ENCODE results near the gene ADD1.
A peak's percentile ranks its signal among the peaks of the same experiment; 100 is the strongest.
"Not testable (repeated sequence)": the region's sequence is repeated elsewhere in the genome, so short reads cannot be mapped to it uniquely, and the experiment has no call there.

ADD1 gene

DNA sequence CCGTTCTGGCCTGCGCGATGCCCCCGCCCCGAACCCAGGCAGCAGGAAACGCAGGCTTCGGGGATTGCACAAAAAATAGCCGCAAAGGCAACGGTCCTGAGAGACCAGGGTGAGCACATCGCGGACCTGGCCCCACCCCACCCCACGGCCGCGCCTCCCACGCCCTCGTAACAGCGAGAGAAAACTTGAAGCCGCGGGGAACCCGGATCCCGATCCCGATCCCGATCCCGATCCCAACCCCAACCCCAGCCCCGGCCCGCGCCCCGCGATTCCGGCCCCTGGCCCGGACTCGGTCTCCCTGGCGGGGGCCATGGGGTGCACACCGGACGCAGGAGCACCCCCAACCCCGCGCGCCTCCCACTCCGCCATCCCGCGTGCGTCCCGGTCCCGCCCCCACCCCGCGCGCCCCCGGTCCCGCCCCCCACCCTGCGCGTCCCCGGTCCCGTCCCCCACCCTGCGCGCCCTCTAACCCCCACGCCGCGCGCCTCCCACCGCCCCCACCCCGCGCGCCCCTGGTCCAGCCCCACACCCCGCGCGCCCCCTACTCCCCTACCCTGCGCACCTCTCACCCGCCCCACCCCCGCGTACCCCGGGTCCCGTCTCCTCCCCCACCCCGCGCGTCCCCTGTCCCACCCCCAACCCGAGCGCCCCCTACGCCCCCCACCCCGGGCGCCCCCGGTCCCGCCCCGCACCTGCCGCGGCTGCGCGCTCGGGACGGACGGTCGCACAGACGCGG lies 90.6 kb downstream of the ADD1 start:
- no peak for DNase-seq (ENCODE audit: low read depth)

DNA sequence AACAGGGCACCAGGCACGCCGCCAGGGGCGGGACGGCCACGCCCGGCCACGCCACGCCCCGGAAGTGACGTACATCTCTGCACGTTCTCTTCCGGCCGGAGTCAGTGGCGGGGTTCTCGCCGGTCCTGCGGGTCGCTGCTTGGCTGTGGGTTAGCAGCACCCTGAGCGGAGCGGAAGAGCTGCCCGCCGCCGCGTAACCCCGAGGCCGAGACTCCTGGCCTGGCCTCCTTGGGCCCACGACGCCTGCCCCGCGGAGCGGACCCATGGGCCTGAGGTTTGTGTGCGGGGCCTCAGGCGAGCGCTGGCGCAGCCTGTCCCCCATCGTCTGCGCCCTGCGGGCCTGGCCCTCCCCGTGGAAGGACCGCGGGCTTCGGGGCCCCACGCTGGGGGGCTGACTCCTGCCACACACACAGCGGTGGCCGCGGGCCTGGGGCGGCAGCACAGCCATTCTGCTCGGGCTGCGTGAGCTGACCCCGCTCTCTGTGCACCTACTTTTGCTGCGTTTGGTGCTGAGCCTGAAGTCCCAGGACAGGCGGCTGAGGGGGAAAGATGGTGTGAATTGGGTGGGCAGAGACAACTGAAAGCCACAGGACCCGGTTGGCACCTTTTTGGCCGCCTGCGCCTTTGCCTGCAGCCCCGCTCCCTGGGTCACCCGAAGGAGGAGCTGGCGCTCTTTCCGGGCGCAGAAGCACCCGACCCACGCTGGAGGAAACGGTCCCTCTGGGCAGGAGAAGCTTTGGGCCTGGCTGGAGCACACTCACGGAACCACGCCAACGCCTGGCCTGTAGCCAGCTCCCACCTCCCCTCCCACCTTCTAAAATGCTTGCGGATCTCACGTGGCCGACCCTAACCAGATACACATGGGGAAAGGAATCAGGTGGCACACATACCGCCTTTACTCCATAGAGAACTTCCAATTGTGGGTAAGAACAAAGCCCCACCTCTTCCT lies 91.4 kb downstream of the ADD1 start:
- DNase-seq (ENCODE audit: low read depth) = peak; percentile 87

DNA sequence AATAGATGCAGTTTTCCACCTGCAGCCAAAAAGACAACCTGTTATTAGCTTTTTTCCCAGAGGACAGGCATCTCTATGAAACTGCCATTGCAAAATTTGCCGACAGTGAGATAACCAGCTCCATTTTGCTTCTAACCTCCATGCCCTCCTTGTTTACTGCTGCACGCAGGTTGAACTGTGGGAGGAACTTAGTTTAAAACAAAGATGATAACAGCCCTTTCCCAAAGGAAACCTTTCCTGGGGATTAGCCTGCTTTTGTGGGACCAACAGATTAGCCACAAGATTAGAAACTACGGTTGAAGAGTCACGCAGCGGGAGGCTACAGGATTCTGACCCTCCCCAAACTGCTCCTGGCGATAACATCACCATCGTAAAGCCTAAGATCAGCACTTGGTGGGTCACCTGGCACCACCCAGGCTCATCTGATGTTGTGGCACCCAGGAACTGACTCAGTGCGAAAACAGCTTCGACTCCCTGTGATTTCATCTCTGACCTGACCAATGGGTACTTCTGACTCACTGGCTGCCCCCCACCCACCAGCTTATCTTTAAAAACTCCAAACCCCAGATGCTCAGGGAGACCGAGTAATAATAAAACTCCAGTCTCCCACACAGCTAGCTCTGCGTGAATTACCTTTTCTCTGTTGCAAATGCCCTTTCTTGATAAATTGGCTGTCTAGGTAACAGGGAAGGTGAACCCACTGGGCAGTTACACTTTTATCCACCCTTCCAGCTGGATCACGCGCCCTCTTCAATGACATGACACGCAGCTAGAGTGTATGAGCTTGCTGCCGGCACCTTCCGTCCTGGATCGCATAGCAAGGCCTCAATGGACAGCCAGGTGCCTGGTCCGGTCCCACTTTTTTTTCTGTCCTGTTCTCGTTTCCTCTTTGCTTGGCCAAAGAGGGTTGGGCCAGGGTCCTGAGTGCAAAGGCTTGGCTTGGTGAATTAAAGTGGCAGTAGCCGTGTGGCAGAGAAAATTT lies 92.4 kb downstream of the ADD1 start:
- no peak for DNase-seq (ENCODE audit: low read depth)

DNA sequence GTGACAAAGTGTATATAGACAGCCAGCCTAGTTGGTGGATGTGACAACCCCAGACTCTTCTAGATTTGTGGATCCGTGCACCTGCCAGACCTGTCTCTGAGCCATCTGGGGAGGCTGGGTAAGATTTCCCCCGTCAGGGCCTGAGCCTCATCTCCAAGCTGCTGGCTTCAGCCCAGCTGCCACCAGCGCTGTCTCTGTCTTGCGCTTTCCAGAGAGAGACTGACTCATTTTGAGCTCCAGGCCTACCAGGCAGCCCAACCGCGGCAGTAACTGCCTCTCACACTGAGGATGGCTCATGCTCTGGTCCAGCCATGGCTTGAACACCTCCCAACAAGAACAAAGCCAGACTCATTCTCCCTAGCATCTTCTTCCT lies 93.1 kb downstream of the ADD1 start:
- DNase-seq (ENCODE audit: low read depth) = no peak

DNA sequence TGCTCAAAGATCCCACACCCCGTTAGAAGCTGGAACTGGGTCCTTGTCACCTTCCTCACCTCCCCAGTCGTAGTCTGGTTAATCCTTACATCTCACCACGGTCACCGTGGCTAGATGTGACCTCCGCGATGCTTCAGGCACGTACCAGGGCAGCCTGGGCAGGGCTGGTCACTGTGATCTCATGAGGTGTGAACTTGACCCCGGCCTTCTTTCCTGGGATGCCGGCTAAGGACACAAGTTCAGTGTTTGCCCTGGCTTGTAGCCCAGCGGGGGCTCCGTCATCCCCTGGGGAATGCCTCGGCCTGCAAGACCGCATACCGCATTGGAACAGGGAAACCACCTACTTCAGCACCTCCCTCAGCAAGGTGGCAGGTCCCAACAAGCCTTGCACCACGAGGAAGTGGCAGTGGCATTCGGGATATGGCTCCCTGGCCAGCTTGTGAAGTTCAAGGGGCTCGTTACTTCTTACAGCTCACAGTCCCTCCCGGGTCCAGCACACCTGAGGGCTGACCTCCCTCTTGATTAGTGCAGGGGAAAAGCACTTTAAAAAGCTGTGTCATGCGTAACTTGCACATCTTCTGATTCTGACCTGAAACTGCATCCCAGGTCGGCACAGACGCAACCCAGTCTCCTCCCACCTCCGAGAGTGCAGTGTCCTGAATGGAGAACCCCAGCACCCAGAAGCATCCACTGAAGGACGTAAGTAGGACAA lies 93.7 kb downstream of the ADD1 start:
- DNase-seq (ENCODE audit: low read depth) = no peak

DNA sequence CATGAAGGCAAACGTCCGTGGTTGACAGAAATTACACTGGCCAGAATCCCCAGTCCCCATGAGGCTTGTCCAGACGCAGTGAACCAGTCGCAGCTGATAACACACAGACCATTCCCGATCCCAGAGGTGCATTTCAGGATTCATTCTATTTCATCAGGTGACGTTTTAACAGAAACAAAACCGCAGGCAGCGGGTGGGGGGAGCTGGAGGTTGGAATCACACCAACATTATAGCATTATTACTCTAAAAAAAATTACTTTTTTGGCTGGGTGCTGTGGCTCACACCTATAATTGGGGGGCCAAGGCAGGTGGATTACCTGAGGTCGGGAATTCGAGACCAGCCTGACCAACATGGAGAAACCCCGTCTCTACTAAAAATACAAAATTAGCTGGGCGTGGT lies 94.3 kb downstream of the ADD1 start:
- DNase-seq (ENCODE audit: low read depth) = no peak

DNA sequence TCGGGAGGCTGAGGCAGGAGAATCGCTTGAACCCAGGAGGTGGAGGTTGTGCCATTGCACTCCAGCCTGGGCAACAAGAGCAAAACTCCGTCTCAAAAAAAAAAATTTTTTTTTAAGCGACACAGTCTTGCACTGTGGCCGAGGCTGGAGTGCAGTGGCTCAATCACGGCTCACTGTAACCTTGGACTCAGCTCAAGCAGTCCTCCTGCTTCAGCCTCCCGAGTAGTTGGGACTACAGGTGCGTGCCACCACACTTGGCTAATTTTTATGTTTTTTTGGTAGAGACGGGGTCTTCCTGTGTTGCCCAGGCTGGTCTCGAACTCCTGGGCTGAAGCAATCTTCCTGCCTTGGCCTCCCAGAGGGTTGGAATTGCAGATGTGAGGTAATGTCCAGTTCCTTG lies 94.8 kb downstream of the ADD1 start:
- DNase-seq (ENCODE audit: low read depth) = not testable (repeated sequence)

DNA sequence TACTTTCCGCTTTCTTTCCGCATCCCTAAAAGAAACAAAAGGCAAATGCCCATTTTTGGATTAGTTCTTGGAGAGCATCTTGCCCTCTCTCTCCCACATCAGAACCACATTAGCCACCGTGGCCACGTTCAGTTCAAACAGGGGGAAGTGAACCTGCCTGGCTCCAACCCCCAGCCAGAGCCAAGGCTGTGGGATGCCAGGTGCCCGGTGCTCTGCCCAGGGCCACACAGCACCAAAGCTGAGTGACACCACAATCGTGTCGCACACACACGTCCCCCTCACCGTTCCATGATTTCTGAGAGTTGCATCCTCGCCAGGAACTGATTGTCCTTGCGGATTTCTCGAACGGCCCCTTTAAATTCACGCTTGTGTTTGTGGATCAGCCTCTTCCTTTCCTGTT lies 95.3 kb downstream of the ADD1 start:
- no peak for DNase-seq (ENCODE audit: low read depth)

DNA sequence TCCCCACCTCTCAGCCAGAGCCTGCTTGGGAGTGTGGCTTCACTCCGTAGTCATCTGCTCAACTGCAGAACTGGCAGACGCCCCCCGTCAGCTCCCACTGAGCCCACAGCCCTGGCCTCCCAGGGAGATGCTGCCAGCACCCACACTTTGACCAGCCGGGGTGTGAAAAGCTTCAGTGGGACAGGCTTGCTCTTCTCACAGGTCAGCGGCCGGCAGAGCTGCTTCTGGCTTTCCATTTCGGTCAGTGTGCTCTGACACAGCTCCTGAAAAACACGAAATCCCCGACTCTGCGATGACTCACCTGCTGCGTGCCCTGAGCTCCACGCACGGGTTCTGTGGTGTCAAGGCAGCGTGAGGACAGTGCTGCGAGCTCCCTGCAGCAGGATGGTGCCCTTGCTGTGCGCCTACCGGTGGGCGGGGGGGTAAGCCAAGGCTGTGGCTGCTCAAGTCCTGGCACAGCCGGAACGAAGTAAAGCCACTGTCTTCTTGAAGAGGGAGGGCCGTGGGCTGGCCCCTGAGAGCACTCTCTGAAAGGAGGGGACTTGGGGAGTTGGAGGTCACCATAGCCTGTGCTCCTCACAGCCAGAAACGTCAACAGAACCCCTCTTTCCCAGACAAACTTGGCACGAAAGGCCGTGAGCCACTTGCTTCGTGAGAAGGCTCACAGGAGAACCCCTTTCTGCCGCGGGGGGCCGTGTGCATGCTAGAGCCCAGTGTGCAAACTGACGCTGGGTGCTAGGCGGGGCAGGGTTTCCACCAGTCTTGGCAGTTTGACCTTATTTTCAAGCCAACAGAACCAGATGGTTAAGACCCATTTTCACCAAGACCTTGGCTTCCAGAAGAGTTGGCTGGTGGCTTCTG lies 96.0 kb downstream of the ADD1 start:
- DNase-seq (ENCODE audit: low read depth) = no peak

DNA sequence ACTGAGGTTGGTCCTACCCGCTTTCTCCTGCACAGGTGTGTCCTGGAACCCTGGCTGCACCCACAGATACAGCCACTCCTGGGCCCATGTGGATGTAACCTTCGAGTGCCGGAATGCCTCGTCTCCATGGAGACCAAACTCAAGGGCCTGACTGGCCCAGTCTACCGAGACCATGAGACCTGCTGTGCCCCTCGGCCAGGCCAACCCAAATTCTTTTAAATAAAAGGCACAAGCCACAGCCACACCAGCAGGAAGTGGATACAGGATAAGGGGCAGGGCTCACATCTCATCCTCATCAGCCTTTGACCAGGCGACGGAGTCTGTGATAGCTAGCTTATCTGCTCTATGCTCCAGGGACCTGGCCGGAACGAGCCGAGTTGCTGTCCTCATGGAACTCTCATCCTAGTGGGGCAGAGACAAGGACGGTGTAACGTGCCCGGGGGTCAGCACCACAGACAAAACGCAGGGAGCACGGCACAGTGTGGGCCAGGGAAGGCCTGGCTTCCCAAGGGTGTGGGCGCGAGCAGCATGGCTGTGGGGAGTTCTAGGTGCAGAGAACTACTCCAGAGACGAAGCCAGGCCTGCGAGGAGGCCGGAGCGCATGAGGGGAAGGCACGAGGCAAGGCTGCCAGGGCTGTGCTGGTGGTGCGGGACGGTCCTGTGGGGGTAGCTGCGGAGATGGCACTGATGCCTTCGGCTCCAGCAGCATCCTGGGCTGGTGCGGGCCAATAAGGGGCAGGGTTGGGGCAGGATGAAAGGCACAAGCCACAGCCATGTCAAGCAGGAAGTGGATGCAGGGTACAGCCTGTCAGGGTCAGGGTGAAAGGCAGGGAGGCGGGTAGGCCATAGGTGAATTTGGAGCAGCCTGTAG lies 96.9 kb downstream of the ADD1 start:
- DNase-seq (ENCODE audit: low read depth) = no peak

DNA sequence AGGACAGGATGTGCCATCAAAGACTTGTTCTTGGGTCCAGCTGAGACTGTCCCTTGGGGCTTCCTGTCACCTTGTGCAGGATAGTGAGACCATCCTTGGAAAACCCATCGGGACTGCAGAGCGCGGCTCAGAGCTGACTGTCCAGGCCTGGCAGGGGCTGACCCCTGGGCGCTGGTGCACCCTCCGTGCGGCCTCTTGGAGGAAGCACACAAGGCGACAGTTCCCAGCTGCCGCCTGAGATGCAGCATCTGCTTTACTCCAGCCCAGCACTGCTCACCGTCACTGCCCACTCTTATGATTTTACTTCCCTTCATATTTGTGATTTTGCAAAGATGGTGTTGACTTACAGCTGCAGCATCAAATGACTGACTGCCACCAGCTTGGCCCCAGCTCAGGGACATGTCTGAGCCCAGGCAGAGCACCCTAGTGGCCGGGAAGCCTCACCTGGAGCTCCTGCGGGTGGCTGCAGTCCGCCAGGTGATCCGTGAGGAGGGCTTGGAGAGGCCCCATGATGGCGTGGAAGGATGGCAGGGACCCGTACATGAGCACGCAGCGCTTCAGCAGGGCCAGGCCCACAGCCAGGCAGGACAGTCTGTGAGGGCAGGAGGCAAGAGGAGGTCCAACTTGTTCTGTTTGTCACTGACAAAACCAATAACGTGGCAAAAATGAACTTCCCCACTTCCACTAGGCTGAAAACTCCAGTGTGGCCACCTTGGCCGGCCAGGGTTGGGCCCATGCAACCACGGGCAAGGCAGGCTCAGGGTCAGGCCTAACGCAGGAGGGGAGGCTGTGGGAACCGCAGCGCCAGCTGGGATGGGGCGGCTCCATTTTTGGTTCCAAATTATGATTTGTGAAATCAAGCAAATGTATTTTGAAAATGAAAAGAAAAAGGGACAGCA lies 97.7 kb downstream of the ADD1 start:
- DNase-seq (ENCODE audit: low read depth) = no peak

DNA sequence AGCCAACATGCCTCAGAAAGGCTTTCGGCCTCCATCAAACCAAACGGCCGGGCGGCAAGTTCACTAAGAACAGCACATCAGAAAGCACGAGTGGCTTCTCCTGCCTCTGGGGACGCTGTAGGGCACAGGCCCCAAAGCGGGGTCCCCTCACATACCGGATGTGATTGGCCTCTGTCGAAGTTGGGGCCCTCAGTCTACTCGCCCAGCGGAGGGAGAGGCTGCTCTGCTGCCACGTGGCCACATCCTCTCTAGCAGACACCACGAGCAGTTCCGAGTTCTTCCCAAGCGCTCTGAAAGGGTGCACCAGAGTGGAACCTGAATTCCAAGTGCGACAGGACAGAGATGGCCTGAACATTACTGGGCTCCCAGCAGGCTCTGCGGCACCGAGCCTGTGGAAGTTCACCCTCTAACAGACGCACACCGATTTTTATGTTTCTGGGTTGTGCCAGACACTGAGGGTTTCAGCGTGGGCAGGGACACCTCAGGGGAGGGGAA lies 98.4 kb downstream of the ADD1 start:
- DNase-seq (ENCODE audit: low read depth) = no peak

DNA sequence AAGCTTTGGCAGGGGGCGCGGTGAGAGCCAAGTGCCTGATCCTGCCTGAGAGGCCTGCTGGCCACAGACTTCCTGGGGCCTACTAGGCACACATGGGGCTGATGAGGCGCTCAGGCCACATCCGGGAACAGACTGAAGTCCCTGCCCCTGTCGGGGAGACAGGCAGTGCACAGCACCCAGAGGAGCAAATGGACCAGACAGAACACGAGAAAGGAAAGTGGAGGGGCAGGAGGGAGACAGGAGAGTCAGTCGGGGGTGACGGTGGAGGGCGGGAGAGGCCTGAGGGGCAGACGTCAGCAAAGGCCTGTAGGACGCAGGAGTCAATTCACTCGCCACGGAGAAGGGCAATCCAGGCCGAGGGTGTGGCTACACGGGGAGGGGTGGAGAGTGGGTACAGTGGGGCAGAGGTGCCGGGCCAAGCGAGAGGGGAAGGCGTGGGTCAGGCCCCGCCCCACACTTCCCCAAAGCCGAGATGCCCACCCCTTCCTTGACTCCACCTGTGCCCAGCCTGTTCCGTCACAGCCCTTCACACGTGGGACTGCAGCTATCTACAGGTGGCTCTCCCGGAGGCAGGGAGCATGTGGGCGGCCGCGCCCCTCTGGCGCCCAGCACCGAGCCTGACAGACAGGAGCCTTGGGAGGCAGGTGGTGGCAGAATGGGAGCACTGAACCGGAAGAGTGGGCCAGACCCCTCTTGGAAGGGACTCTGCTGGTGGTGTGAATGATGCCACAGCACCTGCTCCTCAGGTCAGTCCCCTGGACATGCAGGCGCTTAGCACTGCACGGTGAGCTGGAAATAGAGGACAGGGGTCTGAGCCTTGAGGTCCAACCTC lies 99.1 kb downstream of the ADD1 start:
- no peak for DNase-seq (ENCODE audit: low read depth)

DNA sequence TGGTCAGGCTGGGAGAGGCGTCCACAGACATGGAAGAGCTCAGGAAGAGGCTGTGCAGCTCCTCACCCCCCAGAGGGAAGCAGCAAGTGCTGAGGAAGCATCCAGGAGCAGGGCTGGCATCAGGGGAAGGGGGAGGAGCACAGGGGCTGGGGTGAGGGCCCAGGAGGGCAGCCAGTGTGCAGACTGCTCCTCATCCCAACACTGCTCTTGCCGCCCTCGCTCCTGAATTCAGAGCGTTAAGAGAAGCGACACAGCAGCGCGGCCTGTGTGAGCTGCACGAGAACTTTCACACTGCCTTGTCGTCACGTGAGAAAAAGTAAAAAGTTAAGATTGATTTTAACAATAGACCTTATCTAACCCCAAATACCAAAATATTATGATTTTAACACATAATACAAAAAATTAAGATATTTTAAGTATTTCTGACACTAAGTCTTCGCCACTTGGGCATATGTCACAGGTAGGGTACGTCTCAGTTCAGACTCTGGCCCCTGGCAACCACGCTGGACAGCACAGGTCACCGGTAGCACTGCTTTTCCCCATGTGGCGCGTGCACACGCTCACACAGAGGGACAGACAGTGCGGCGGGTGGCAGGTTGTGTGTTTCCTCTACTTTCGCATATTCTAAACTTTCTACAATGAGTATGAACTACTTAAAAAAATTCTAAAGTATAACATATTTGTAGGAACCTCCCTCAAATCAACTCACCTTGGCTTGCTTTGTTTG lies 99.9 kb downstream of the ADD1 start:
- no peak for DNase-seq (ENCODE audit: low read depth)

DNA sequence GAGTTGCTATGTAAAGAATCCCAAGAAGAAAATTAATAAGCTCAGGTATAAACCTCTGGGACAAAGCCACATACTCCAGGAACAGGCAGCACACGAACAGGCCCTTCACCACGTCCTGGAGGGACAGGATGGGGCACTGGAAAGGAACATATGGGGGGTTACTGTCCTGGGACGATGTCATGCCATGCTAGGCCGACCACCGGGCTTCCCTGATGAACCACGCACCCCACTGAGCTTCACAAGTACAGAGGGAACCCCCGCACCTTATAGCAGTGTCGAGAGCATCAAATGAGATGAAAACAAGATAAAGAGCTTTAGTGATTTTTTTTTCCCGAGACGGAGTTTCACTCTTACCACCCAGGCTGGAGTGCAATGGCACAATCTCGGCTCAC lies 100.4 kb downstream of the ADD1 start:
- DNase-seq (ENCODE audit: low read depth) = no peak
